Measurements from ENCODE around the gene SLC8A1.

- TF ChIP-seq CTCF (IDR thresholded peaks at IDR 0.05), result no peak
- no peak for TF ChIP-seq POLR2A (IDR thresholded peaks at IDR 0.05)
Measured at GRCh38 chr2:40401896-40402295, 50.0 kb downstream of the SLC8A1 start.
